Cardiac muscle cell (in vitro differentiated cells and primary cell): Measurements from ENCODE around the gene LYRM4. TPM values are rescaled to one million over a fixed set of nuclear protein-coding genes. Genes with fewer than 3 reads are reported as not detected.

Experiments
- DNase-seq, 2 donors: peaks; one replicate each; pipeline versions ENCODE4 v3.0.0 to v3.0.0-alpha.2; 2010 to 2017; ENCODE audit warnings: low read depth in 1 of 2, low spot score in 1 of 2
- H3K27ac ChIP-seq: fragments of 200-600 bp; sonication (generic); 2 replicates; pipeline ENCODE4 v1.5.1; 2016
- H3K27me3 ChIP-seq: fragments of 200-600 bp; sonication (generic); 2 replicates; pipeline ENCODE4 v1.6.0; 2016; ENCODE audit warnings: control low read depth
- H3K36me3 ChIP-seq: fragments of 200-600 bp; sonication (generic); 2 replicates; pipeline ENCODE4 v1.5.1; 2016; ENCODE audit warnings: control low read depth
- H3K4me1 ChIP-seq: fragments of 200-600 bp; sonication (generic); 2 replicates; pipeline ENCODE4 v1.8.1; 2017; ENCODE audit warnings: low read depth, mild to moderate bottlenecking, mixed run types
- H3K4me3 ChIP-seq: fragments of 200-600 bp; sonication (generic); 2 replicates; pipeline ENCODE4 v1.5.1; 2016; ENCODE audit warnings: mild to moderate bottlenecking
- H3K9me3 ChIP-seq: fragments of 200-600 bp; sonication (generic); 2 replicates; pipeline ENCODE4 v1.5.1; 2017; ENCODE audit warnings: low read depth, mild to moderate bottlenecking, control low read depth
- CTCF ChIP-seq: IDR thresholded peaks from 2 replicates; pipeline ENCODE4 v1.5.1; 2012; ENCODE audit warnings: low read depth, mild to moderate bottlenecking, low read length
- polyA plus RNA-seq: library from polyadenylated mRNA; unstranded; fragments of >200 nt; fragmentation: Nextera tagmentation; extraction: Ambion mirVana; gene quantifications from 2 replicates; pipeline ENCODE4 v1.2.1, GENCODE V29; 2016
- total RNA-seq: library from RNA; depleted of rRNA; stranded (reverse); fragments of >200 nt; gene quantifications from 2 replicates; pipeline ENCODE4 v1.2.3, GENCODE V29; 2016

LYRM4 gene
- total and polyA plus RNA-seq, 2 experiments from 2014 or later: 24.2 to 38.3 TPM

- no peak for TF ChIP-seq CTCF
- no peak for DNase-seq
- Histone ChIP-seq H3K9me3 (no peaks in the 10 kb centered on the region), H3K27ac (no peak overlapping the region), H3K27me3 (no peaks in the 10 kb centered on the region), H3K4me3 (no peak overlapping the region), H3K36me3 (no peaks in the 10 kb centered on the region), H3K4me1 (no peaks in the 10 kb centered on the region)
Observed at GRCh38 chr6:5174244-5174643, 86.5 kb downstream of the LYRM4 start.

GRCh38 chr6:5173810-5174209, 86.9 kb downstream of the LYRM4 start:
- Histone ChIP-seq H3K4me3 (no peak overlapping the region), H3K36me3 (no peaks in the 10 kb centered on the region), H3K27me3 (no peaks in the 10 kb centered on the region), H3K9me3 (no peaks in the 10 kb centered on the region), H3K27ac (no peak overlapping the region), H3K4me1 (no peaks in the 10 kb centered on the region)
- no peak for DNase-seq
- no peak for TF ChIP-seq CTCF

- TF ChIP-seq CTCF: no peak
- no peak for DNase-seq
- Histone ChIP-seq H3K9me3 (no peaks in the 10 kb centered on the region), H3K27me3 (no peaks in the 10 kb centered on the region), H3K27ac (no peak overlapping the region), H3K4me3 (no peak overlapping the region), H3K36me3 (no peaks in the 10 kb centered on the region), H3K4me1 (no peaks in the 10 kb centered on the region)
Observed at GRCh38 chr6:5172897-5173474, 87.8 kb downstream of the LYRM4 start.

GRCh38 chr6:5172041-5172653, 88.6 kb downstream of the LYRM4 start:
- no peak overlapping the region for H3K27ac ChIP-seq
- no peaks in the 10 kb centered on the region for H3K36me3 ChIP-seq
- DNase-seq: no peak
- no peak overlapping the region for H3K4me3 ChIP-seq
- no peaks in the 10 kb centered on the region for H3K4me1 ChIP-seq
- H3K9me3 ChIP-seq: no peaks in the 10 kb centered on the region
- TF ChIP-seq CTCF: no peak
- no peaks in the 10 kb centered on the region for H3K27me3 ChIP-seq

- H3K36me3 ChIP-seq: no peaks in the 10 kb centered on the region
- H3K4me1 ChIP-seq: no peaks in the 10 kb centered on the region
- no peak for TF ChIP-seq CTCF
- H3K9me3 ChIP-seq: no peaks in the 10 kb centered on the region
- no peaks in the 10 kb centered on the region for H3K27me3 ChIP-seq
- H3K4me3 ChIP-seq: no peak overlapping the region
- H3K27ac ChIP-seq: no peak overlapping the region
- DNase-seq: no peak
Observed at GRCh38 chr6:5167501-5167900, 93.2 kb downstream of the LYRM4 start.
